K562 (cell line): ENCODE data around the gene LATS2. TPM values are rescaled to one million over a fixed set of nuclear protein-coding genes. Genes with fewer than 3 reads are reported as not detected.

Experiments used
- COPS2 ChIP-seq: fragments of 450-650 bp; conservative IDR thresholded peaks from 2 replicates; pipeline ENCODE4 v1.6.1; 2016; ENCODE audit warnings: mild to moderate bottlenecking, moderate library complexity
- CSDE1 ChIP-seq, 2 experiments: fragments of 450-650 bp; IDR thresholded peaks; 2 replicates each; pipeline ENCODE4 v1.6.1; 2016; ENCODE audit warnings: mild to moderate bottlenecking in 1 of 2
- ESRRA ChIP-seq: fragments of 450-650 bp; IDR thresholded peaks from 2 replicates; pipeline ENCODE4 v1.6.1; 2014; ENCODE audit warnings: low read depth, mild to moderate bottlenecking, moderate library complexity, borderline replicate concordance
- FOS ChIP-seq: IDR thresholded peaks from 3 replicates; pipeline ENCODE4 v1.6.1; 2011; ENCODE audit not compliant: insufficient read length; ENCODE audit errors: extremely low read depth
- HNRNPL ChIP-seq: fragments of 200-400 bp; formaldehyde crosslinking; IDR thresholded peaks from 2 replicates; pipeline ENCODE4 v1.6.1; 2017; ENCODE audit warnings: low read depth, mild to moderate bottlenecking, low read length
- LCOR ChIP-seq: sonication (generic); formaldehyde crosslinking; IDR thresholded peaks from 2 replicates; pipeline ENCODE4 v1.8.0; 2022; ENCODE audit warnings: mild to moderate bottlenecking, missing genetic modification reagents
- MCM5 ChIP-seq: fragments of 450-650 bp; IDR thresholded peaks from 2 replicates; pipeline ENCODE4 v1.6.1; 2016; ENCODE audit warnings: low read depth
- NELFE ChIP-seq: IDR thresholded peaks from 2 replicates; pipeline ENCODE4 v1.6.1; 2011; ENCODE audit warnings: mild to moderate bottlenecking; ENCODE audit not compliant: insufficient read depth, insufficient read length
- NEUROD1 ChIP-seq: fragments of 150-350 bp; IDR thresholded peaks from 2 replicates; pipeline ENCODE4 v1.6.1; 2014; ENCODE audit warnings: borderline replicate concordance, low read length, low read depth; ENCODE audit not compliant: partially characterized antibody
- SMARCC2 ChIP-seq: fragments of 450-650 bp; IDR thresholded peaks from 2 replicates; pipeline ENCODE4 v1.6.1; 2017; ENCODE audit warnings: antibody characterized with exemption, moderate library complexity, mild to moderate bottlenecking, low read depth
- ZKSCAN3 ChIP-seq: fragments of 250-450 bp; sonication (Bioruptor Pico); IDR thresholded peaks from 2 replicates; pipeline ENCODE4 v1.4.0; 2020
- ZNF23 ChIP-seq: fragments of 250-450 bp; sonication (Bioruptor Pico); IDR thresholded peaks from 2 replicates; pipeline ENCODE4 v1.4.0; 2020; ENCODE audit warnings: mild to moderate bottlenecking
- ZNF274 ChIP-seq: IDR thresholded peaks from 2 replicates; pipeline ENCODE4 v1.6.1; 2011; ENCODE audit warnings: low read depth, mild to moderate bottlenecking, low read length, moderate library complexity, borderline replicate concordance
- ZNF586 ChIP-seq: fragments of 450-650 bp; formaldehyde crosslinking; conservative IDR thresholded peaks from 2 replicates; pipeline ENCODE4 v1.4.0; 2020; ENCODE audit warnings: mild to moderate bottlenecking, moderate library complexity
- ZNF589 ChIP-seq: fragments of 200-800 bp; sonication (Bioruptor generic); IDR thresholded peaks from 2 replicates; pipeline ENCODE4 v1.6.1; 2016; ENCODE audit warnings: low read depth, missing genetic modification characterization, missing compliant biosample characterization
- ZNF830 ChIP-seq: fragments of 250-450 bp; sonication (Bioruptor Pico); IDR thresholded peaks from 2 replicates; pipeline ENCODE4 v1.5.0; 2021; ENCODE audit warnings: mild to moderate bottlenecking
- polyA plus RNA-seq, 8 experiments: library from polyadenylated mRNA; depleted of rRNA in 4 of 8; stranded (reverse) in 5 of 8; unstranded in 3 of 8; fragments of >200 nt; fragmentation: Nextera tagmentation in 2 of 8; fragmentation: Illumina TruSeq in 1 of 8; extraction: Ambion mirVana in 2 of 8; extraction: Trizol in 1 of 8; gene quantifications; 2 replicates each; pipeline versions ENCODE4 v1.2.1 to v1.2.3, GENCODE V29; 2011 to 2014; ENCODE audit warnings: inconsistent platforms in 1 of 8, missing spikeins in 1 of 8
- total RNA-seq, 7 experiments: library from RNA; depleted of rRNA in 6 of 7; stranded (reverse); fragments of >200 nt in 6 of 7; fragmentation: Illumina TruSeq in 2 of 7; extraction: Trizol in 2 of 7; gene quantifications; 2 replicates each; pipeline versions ENCODE4 v1.2.1 to v1.2.3, GENCODE V29; 2011 to 2021; ENCODE audit warnings: low replicate concordance in 1 of 7
- TF ChIP-seq, protein P1 (sequence below): fragments of 250-450 bp; sonication (Bioruptor Pico); IDR thresholded peaks from 2 replicates; pipeline ENCODE4 v1.5.0; 2021; ENCODE audit warnings: mild to moderate bottlenecking, moderate library complexity
- TF ChIP-seq, protein P2 (sequence below): fragments of 450-650 bp; formaldehyde crosslinking; IDR thresholded peaks from 2 replicates; pipeline ENCODE4 v1.4.0; 2022; ENCODE audit warnings: missing genetic modification characterization
- TF ChIP-seq, protein P3 (sequence below): fragments of 250-450 bp; sonication (Bioruptor Pico); IDR thresholded peaks from 2 replicates; pipeline ENCODE4 v1.9.0; 2021; ENCODE audit warnings: mild to moderate bottlenecking
- TF ChIP-seq, protein P4 (sequence below): sonication (generic); formaldehyde crosslinking; IDR thresholded peaks from 2 replicates; pipeline ENCODE4 v1.4.0; 2020; ENCODE audit warnings: mild to moderate bottlenecking, missing genetic modification reagents
- TF ChIP-seq, protein P5 (sequence below): IDR thresholded peaks from 3 replicates; pipeline ENCODE4 v1.6.1; 2011; ENCODE audit warnings: borderline replicate concordance, mild to moderate bottlenecking; ENCODE audit not compliant: insufficient read length, insufficient read depth

The LATS2 gene
- total and polyA plus RNA-seq, 9 of the 15 experiments (the other 6 are each of a cell fraction or from before 2014, with no cell fraction given) = 0.18 to 3.7 (median 0.76) TPM

DNA sequence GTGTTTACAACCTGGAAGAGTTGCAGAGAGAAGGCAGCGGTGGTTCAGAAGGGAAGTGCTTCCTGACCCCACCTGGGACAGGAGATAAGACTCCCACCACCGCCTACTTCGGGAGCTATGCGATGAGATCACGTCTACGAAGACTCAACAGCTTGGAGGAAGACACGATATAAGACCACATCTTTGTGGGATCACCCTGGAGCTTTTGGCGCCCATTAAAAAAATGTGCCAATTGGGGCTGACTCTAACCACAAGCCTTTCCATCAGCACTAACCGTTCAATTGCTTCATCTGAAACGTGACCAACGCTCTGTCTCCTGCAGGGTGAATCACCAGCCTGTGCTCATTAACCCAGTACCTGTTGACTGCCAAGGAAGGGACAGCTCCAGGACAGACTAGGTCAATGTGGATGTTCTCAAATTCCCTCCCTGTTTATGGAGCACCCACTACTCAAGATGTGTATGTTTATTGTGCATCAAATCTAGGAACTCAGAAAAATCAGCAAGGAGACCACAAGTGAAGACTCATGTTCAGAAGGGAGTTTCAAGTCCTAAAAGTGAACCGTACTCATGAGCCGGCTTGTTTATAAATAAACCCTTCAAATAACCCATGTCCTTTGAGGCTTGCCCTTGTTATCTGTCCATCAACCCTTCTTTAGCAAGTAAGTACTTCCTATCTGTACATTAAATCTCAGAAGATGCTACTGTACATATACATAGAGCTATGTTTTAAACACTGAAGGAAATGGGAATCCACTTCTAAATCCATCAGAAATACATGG, 67.5 kb downstream of the LATS2 start (continued):
- no peak; the same call in 1 of the 2 replicates for TF ChIP-seq ESRRA
- TF ChIP-seq ZKSCAN3 (CRISPR knock-in tag) = no peak
- TF ChIP-seq ZNF589 (CRISPR knock-in tag) = no peak
- no peak for TF ChIP-seq ZNF830 (CRISPR knock-in tag)
- TF ChIP-seq, protein P1, sequence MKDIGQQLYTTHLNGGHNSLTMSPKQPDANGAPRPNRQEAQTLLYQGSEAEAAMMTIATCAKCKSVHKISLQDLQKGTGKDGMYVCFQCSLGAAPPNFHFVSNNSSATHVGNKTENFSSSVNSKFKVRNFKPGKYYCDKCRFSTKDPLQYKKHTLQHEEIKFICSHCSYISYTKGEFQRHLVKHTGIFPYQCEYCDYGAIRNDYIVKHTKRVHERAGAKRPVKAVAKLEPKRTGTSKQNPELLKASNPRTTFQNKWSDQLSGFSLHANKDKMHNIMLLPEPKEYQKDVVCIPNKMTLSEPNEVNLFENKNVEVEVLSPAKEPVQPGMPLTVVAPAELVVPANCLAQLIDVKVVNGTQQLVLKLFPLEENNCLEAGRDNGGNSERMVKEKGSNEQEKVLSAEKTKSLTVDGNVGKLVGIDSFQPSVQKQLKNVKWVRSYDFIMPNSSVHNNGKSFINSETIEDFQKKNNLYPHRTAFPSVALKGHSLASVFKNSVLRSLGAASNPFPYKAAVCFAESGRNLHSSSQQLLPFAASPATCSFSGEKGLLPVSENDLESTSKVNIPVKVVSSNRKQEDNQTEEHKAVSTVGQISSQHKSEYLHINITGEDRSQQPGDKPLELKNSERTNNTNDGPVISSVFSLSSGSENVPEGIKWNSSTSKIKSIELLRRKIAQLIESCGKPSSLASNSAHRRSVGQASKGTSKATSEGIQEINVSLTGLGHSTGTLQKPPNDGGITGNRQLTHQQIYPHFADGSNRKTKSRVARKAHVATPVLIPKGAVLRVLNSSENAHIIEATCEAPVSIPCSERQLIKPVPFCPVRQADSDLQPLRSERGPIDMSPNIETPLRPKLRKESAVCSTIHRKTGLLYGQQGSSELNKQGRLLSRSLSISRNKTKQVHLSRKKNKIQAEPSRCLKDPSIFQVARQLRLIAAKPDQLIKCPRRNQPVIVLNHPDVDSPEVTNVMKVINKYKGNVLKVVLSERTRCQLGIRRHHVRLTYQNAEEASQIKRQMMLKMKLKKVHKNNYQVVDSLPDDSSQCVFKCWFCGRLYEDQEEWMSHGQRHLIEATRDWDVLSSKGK = no peak
- TF ChIP-seq FOS = no peak
- TF ChIP-seq COPS2 = no peak
- TF ChIP-seq NELFE = no peak
- no peak for TF ChIP-seq SMARCC2
- TF ChIP-seq ZNF274 = no peak
- no peak for TF ChIP-seq ZNF23 (CRISPR knock-in tag)
- TF ChIP-seq ZNF586 (CRISPR knock-in tag) = no peak
- TF ChIP-seq, protein P2, sequence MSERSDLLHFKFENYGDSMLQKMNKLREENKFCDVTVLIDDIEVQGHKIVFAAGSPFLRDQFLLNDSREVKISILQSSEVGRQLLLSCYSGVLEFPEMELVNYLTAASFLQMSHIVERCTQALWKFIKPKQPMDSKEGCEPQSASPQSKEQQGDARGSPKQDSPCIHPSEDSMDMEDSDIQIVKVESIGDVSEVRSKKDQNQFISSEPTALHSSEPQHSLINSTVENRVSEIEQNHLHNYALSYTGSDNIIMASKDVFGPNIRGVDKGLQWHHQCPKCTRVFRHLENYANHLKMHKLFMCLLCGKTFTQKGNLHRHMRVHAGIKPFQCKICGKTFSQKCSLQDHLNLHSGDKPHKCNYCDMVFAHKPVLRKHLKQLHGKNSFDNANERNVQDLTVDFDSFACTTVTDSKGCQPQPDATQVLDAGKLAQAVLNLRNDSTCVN (CRISPR knock-in tag) = no peak
- no peak for TF ChIP-seq HNRNPL
- no peak for TF ChIP-seq NEUROD1
- TF ChIP-seq CSDE1 (IDR thresholded peaks at IDR 0.05) = no peak
- TF ChIP-seq, protein P3, sequence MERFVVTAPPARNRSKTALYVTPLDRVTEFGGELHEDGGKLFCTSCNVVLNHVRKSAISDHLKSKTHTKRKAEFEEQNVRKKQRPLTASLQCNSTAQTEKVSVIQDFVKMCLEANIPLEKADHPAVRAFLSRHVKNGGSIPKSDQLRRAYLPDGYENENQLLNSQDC (CRISPR knock-in tag) = no peak
- TF ChIP-seq, protein P4, sequence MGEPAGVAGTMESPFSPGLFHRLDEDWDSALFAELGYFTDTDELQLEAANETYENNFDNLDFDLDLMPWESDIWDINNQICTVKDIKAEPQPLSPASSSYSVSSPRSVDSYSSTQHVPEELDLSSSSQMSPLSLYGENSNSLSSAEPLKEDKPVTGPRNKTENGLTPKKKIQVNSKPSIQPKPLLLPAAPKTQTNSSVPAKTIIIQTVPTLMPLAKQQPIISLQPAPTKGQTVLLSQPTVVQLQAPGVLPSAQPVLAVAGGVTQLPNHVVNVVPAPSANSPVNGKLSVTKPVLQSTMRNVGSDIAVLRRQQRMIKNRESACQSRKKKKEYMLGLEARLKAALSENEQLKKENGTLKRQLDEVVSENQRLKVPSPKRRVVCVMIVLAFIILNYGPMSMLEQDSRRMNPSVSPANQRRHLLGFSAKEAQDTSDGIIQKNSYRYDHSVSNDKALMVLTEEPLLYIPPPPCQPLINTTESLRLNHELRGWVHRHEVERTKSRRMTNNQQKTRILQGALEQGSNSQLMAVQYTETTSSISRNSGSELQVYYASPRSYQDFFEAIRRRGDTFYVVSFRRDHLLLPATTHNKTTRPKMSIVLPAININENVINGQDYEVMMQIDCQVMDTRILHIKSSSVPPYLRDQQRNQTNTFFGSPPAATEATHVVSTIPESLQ (CRISPR knock-in tag) = no peak
- TF ChIP-seq, protein P5, sequence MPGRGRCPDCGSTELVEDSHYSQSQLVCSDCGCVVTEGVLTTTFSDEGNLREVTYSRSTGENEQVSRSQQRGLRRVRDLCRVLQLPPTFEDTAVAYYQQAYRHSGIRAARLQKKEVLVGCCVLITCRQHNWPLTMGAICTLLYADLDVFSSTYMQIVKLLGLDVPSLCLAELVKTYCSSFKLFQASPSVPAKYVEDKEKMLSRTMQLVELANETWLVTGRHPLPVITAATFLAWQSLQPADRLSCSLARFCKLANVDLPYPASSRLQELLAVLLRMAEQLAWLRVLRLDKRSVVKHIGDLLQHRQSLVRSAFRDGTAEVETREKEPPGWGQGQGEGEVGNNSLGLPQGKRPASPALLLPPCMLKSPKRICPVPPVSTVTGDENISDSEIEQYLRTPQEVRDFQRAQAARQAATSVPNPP = no peak
- no peak for TF ChIP-seq LCOR (CRISPR knock-in tag)
- no peak for TF ChIP-seq MCM5
